ENCODE results near the gene RIBC2.
"Not testable (repeated sequence)": the region's sequence is repeated elsewhere in the genome, so short reads cannot be mapped to it uniquely, and the experiment has no call there.

Gene RIBC2

GRCh38 chr22:45413368-45414211, at the start of gene RIBC2, which contains the start of gene SMC1B:
RIBC2 (plus strand) TSS chr22:45413693; CDS start chr22:45413887, 194 bp downstream.
SMC1B (minus strand) TSS chr22:45413599; CDS start chr22:45413567, 32 bp downstream.
- peak; percentile 85 for DNase-seq (ENCODE audit: low spot score)

- DNase-seq (ENCODE audit: low spot score), result no peak
Observed at GRCh38 chr22:45366713-45367112, 46.8 kb upstream of the RIBC2 start.

DNA sequence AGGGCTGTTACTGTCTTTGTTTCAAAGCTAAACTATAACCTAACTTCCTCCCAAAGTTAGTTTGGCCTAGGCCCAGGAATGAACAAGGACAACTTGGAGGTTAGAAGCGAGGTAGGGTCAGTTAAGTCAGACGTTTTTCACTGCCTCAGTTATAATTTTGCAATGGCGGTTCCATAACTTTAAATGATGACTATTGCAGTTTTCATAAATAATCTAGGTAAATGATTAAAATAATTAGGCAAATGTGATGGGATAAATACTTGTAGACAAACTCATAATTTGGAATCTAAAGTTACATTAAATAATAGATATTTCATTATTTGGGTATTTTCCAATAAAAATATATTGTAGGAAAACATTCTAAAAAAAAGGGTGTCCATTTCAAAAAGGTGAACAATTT, 39.9 kb upstream of the RIBC2 start:
- not testable (repeated sequence) for DNase-seq (ENCODE audit: low spot score)

DNA sequence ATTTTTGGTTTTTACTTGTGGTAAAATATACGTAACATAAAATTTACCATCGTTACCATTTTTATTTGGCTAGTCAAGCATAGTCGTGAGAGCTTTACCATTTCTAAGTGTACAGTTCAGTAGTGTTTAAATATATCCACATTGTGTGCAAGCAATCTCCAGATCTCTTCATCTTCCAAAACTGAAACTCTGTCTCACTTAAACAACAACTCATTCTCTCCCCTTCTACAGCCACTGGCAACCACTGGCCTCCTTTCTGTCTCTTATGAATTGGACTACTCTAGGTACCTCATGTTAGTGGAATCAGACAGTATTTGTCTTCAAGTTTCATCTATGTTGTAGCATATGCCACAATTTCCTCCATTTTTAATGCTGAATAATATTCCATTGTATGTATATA, 37.5 kb upstream of the RIBC2 start:
- no peak for DNase-seq (ENCODE audit: low spot score)

GRCh38 chr22:45376703-45377102, 36.8 kb upstream of the RIBC2 start:
- DNase-seq (ENCODE audit: low spot score), result no peak

DNA sequence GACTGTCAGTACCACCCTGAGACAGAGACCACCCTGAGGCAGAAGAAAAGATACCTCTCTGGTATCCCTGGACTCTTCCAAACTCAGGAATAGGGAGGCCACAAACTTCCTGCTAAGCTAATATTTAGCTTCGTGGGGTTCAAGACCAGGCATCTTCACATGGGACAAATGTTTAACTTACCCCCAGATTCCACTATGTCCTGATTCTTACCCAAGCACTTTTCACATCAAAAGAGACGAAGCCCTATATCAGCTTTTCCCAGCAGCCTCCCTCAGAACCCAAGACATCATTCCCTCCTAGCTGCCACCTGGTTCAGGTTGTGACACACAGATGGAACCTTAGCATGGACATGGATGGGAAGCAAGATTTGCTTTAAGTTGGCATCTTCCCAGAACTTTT, 32.1 kb upstream of the RIBC2 start:
- DNase-seq (ENCODE audit: low spot score), result no peak

- no peak for DNase-seq (ENCODE audit: low spot score)
Observed at GRCh38 chr22:45389546-45389945, 23.9 kb upstream of the RIBC2 start.

GRCh38 chr22:45397806-45398205, 15.7 kb upstream of the RIBC2 start:
- no peak for DNase-seq (ENCODE audit: low spot score)

DNA sequence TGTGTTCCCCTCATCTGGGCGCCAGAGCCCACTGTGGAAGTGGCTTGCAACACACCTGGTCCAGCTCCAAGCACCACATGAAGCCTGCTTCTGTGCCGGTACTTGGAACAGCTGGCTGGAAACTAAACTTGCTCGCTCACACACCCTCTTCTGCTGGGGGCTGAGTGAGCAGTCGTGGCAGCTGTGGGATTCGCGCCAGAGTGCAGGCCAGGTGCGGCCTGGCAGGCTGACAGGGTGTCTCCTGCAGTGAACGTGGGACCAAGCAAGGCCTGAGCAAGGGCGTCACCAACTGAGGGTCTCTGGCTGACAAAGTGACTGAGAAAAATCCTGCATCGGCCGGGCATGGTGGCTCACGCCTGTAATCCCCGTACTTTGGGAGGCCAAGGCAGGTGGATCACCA, 15.3 kb upstream of the RIBC2 start:
- no peak for DNase-seq (ENCODE audit: low spot score)

DNA sequence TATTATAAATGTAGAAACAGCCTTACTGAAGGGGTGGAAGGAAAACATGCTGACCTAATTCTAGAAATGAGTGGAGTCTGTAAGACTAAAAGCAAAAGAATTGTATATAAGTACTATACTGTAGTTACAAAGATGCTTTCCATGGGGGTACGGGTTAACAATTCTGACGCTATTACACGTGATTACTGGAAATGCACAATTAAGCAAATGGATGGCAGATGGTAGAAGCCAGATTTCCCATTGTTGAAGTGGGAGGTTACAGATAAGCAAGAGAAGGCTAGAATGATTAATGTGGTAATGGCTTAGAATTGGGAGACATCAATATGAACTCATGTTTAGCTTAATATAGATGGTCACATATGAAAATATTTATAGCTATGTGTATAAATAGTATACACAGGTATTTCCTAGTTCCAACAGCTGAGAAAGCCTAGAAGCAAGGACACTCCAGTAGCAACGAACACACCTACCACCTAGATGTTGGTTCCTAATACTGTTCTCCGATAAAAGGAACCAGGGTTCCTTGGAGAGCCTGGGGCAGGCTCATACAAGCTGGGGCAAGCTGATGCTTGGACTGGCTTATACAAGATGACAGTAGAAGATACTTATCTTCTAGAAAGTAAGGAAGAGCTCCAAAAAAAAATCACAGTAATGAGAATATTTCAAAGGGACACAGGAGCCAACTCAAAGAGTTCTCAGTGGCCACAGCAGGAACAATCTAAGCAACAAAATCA, 13.6 kb upstream of the RIBC2 start:
- no peak for DNase-seq (ENCODE audit: low spot score)

- no peak for DNase-seq (ENCODE audit: low spot score)
Observed at GRCh38 chr22:45402466-45402985, 11.0 kb upstream of the RIBC2 start.

DNA sequence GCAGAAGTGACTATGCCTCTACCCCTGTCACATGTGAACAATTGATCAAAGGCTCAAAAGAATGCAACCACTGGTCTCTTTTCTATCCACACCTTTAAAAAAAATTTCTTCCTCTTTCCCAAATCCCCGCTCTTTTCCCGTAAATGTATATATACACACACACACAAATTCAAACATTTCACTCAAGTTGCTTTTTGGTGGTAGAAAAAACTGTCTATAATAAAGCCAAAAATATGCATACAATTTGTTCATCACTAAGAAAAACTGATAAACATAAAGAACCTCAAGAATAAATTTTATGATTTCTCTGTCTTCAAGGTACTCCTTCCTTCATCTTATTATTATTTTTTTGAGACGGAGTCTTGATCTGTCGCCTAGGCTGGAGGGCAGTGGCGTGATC, 5.7 kb upstream of the RIBC2 start:
- no peak for DNase-seq (ENCODE audit: low spot score)

- no peak for DNase-seq (ENCODE audit: low spot score)
Observed at GRCh38 chr22:45413013-45413367, 503 bp upstream of the RIBC2 start.

GRCh38 chr22:45418056-45418769, 4.7 kb downstream of the RIBC2 start:
- DNase-seq (ENCODE audit: low spot score), result no peak

- no peak for DNase-seq (ENCODE audit: low spot score)
Observed at GRCh38 chr22:45418770-45419138, 5.3 kb downstream of the RIBC2 start.

- no peak for DNase-seq (ENCODE audit: low spot score)
Observed at GRCh38 chr22:45420011-45420410, 6.5 kb downstream of the RIBC2 start.

- no peak for DNase-seq (ENCODE audit: low spot score)
Observed at GRCh38 chr22:45420539-45420938, 7.0 kb downstream of the RIBC2 start.

GRCh38 chr22:45421349-45422055, 8.0 kb downstream of the RIBC2 start:
- DNase-seq (ENCODE audit: low spot score), result no peak

GRCh38 chr22:45422237-45422983, 8.9 kb downstream of the RIBC2 start:
- no peak for DNase-seq (ENCODE audit: low spot score)

- DNase-seq (ENCODE audit: low spot score), result no peak
Observed at GRCh38 chr22:45423524-45423923, 10.0 kb downstream of the RIBC2 start.

GRCh38 chr22:45424241-45424731, 10.8 kb downstream of the RIBC2 start:
- DNase-seq (ENCODE audit: low spot score), result no peak
